MM.1S (cell line): ENCODE results near the gene PHTF1.

Source experiments
- DNase-seq: peaks from one replicate; pipeline ENCODE4 v3.0.0-alpha.2; 2015
- H2AFZ ChIP-seq: fragments of 300-600 bp; sonication (generic); 2 replicates; pipeline ENCODE4 v1.6.0; 2016; ENCODE audit warnings: antibody characterized with exemption, low read length
- H3F3A ChIP-seq: fragments of 300-600 bp; sonication (generic); 2 replicates; pipeline ENCODE4 v1.6.1; 2016; ENCODE audit warnings: mild to moderate bottlenecking, antibody characterized with exemption, low read length, moderate library complexity, mixed read lengths; ENCODE audit not compliant: insufficient read depth
- H3K27ac ChIP-seq: fragments of 300-600 bp; sonication (generic); 2 replicates; pipeline ENCODE4 v1.5.1; 2016; ENCODE audit warnings: mild to moderate bottlenecking, low read length
- H3K27me3 ChIP-seq: fragments of 300-600 bp; sonication (generic); replicated peaks from 2 replicates; pipeline ENCODE4 v1.6.0; 2016; ENCODE audit warnings: low read length; ENCODE audit not compliant: insufficient read depth
- H3K36me3 ChIP-seq: fragments of 300-600 bp; sonication (generic); replicated peaks from 2 replicates; pipeline ENCODE4 v1.6.1; 2016; ENCODE audit warnings: mild to moderate bottlenecking, low read length, mixed read lengths; ENCODE audit not compliant: insufficient read depth
- H3K4me1 ChIP-seq: fragments of 300-600 bp; sonication (generic); 2 replicates; pipeline ENCODE4 v1.6.1; 2016; ENCODE audit warnings: low read length, mixed read lengths
- H3K4me2 ChIP-seq: fragments of 300-600 bp; sonication (generic); 2 replicates; pipeline ENCODE4 v1.6.0; 2016; ENCODE audit warnings: low read depth, low read length
- H3K4me3 ChIP-seq: fragments of 300-600 bp; sonication (generic); 2 replicates; pipeline ENCODE4 v1.5.1; 2016; ENCODE audit warnings: low read length, mixed read lengths
- H3K79me2 ChIP-seq: fragments of 300-600 bp; sonication (generic); 2 replicates; pipeline ENCODE4 v1.6.1; 2016; ENCODE audit warnings: mixed run types, low read length, mixed read lengths
- H3K9ac ChIP-seq: fragments of 300-600 bp; sonication (generic); 2 replicates; pipeline ENCODE4 v1.6.1; 2016; ENCODE audit warnings: low read length, mixed read lengths
- H3K9me2 ChIP-seq: fragments of 300-600 bp; sonication (generic); replicated peaks from 2 replicates; pipeline ENCODE4 v1.6.1; 2016; ENCODE audit warnings: mild to moderate bottlenecking, low read length, mixed read lengths; ENCODE audit not compliant: insufficient read depth
- H3K9me3 ChIP-seq: fragments of 300-600 bp; sonication (generic); replicated peaks from 2 replicates; pipeline ENCODE4 v1.6.1; 2016; ENCODE audit warnings: mild to moderate bottlenecking, low read length, mixed read lengths; ENCODE audit not compliant: insufficient read depth
- H4K20me1 ChIP-seq: fragments of 300-600 bp; sonication (generic); 2 replicates; pipeline ENCODE4 v1.6.1; 2016; ENCODE audit warnings: mild to moderate bottlenecking, low read length, moderate library complexity, mixed read lengths; ENCODE audit not compliant: insufficient read depth
- CTCF ChIP-seq: fragments of 300-600 bp; sonication (generic); IDR thresholded peaks from 2 replicates; pipeline ENCODE4 v1.5.1; 2016; ENCODE audit warnings: antibody characterized with exemption, low read length, mixed read lengths
- EZH2 ChIP-seq: fragments of 300-600 bp; sonication (generic); optimal IDR thresholded peaks from 2 replicates; pipeline ENCODE3; 2017; ENCODE audit warnings: low read depth, mild to moderate bottlenecking, antibody characterized with exemption, low read length, mixed read lengths
- EZH2phosphoT487 ChIP-seq: fragments of 300-600 bp; sonication (generic); IDR thresholded peaks from 2 replicates; pipeline ENCODE4 v1.6.1; 2018; ENCODE audit warnings: antibody characterized with exemption, low read length

PHTF1 gene

GRCh38 chr1:113745425-113745824 is 13.9 kb downstream of the PHTF1 start:
- no peaks in the 10 kb centered on the region for H3F3A ChIP-seq
- DNase-seq = no peak
- no peak overlapping the region for H3K4me2 ChIP-seq
- no peak overlapping the region for H3K4me3 ChIP-seq
- no peaks in the 10 kb centered on the region for H3K4me1 ChIP-seq
- H3K9ac ChIP-seq = no peak overlapping the region
- H4K20me1 ChIP-seq = no peaks in the 10 kb centered on the region
- no peak overlapping the region for H3K27ac ChIP-seq
- TF ChIP-seq EZH2 (no peak), CTCF (no peak), EZH2phosphoT487 (no peak)
- H3K9me3 ChIP-seq = no peaks in the 10 kb centered on the region
- H3K79me2 ChIP-seq = no peaks in the 10 kb centered on the region
- no peaks in the 10 kb centered on the region for H3K36me3 ChIP-seq
- H3K27me3 ChIP-seq = no peaks in the 10 kb centered on the region
- H2AFZ ChIP-seq = no peak overlapping the region
- H3K9me2 ChIP-seq = no peaks in the 10 kb centered on the region

GRCh38 chr1:113744114-113744513 is 15.2 kb downstream of the PHTF1 start:
- Histone ChIP-seq H3K9ac (no peak overlapping the region), H3K36me3 (no peaks in the 10 kb centered on the region), H3K27ac (no peak overlapping the region), H3K79me2 (no peaks in the 10 kb centered on the region), H3K9me2 (no peaks in the 10 kb centered on the region), H2AFZ (no peak overlapping the region), H3K4me3 (no peak overlapping the region), H3K27me3 (no peaks in the 10 kb centered on the region), H3K4me2 (no peak overlapping the region), H3K9me3 (no peaks in the 10 kb centered on the region), H3F3A (no peaks in the 10 kb centered on the region), H3K4me1 (no peaks in the 10 kb centered on the region), H4K20me1 (no peaks in the 10 kb centered on the region)
- TF ChIP-seq CTCF (no peak), EZH2phosphoT487 (no peak), EZH2 (no peak)
- no peak for DNase-seq

- Histone ChIP-seq H3K27ac (no peak overlapping the region), H3K4me1 (no peaks in the 10 kb centered on the region), H3K4me2 (no peak overlapping the region), H3F3A (no peaks in the 10 kb centered on the region), H3K36me3 (no peaks in the 10 kb centered on the region), H3K9me2 (no peaks in the 10 kb centered on the region), H4K20me1 (no peaks in the 10 kb centered on the region), H2AFZ (no peak overlapping the region), H3K27me3 (no peaks in the 10 kb centered on the region), H3K4me3 (no peak overlapping the region), H3K9ac (no peak overlapping the region), H3K79me2 (no peaks in the 10 kb centered on the region), H3K9me3 (no peaks in the 10 kb centered on the region)
- peak; percentile 48 for DNase-seq
- TF ChIP-seq EZH2 (no peak), CTCF (no peak)
Measured at GRCh38 chr1:113742515-113742914, 16.8 kb downstream of the PHTF1 start.
